ENCODE results near the gene LRRC41.
"Not testable (repeated sequence)": the region's sequence is repeated elsewhere in the genome, so short reads cannot be mapped to it uniquely, and the experiment has no call there.

The LRRC41 gene

GRCh38 chr1:46319960-46320914 lies 16.8 kb upstream of the LRRC41 start:
- DNase-seq: not testable (repeated sequence)

DNA sequence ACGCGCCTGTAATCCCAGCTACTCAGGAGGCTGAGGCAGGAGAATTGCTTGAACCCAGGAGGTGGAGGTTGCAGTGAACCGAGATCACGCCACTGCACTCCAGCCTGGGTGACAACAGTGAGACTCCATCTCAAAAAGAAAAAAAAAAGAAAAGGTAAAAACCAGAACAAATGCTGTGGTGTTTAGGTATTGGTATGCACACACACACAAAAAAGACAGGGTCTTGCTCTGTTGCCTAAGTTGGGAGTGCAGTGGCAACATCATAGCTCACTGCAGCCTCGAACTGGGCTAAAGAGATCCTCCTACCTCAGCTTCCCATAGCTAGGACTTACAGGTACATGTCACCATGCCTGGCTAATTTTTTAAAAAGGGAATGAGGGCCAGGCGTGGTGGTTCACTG lies 15.9 kb upstream of the LRRC41 start:
- DNase-seq: not testable (repeated sequence)

DNA sequence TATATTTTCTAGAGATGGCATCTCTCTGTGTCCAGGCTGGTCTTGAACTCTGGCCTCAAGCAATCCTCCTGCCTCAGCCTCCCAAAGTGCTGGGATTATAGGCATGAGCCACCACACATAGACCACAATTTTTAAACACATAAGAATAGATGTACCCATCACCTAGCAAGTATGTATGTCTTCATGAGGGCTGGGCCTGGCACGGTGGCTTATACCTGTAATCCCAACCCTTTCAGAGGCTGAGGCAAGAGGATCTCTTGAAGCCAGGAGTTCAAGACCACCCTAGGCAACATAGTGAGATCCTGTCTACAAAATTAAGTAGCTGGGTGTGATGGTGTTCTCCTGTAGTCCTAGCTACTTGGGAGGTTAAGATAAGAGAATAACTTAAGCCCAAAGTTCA lies 13.9 kb upstream of the LRRC41 start:
- no peak for DNase-seq

GRCh38 chr1:46315669-46316403 lies 12.4 kb upstream of the LRRC41 start:
- no peak for DNase-seq

DNA sequence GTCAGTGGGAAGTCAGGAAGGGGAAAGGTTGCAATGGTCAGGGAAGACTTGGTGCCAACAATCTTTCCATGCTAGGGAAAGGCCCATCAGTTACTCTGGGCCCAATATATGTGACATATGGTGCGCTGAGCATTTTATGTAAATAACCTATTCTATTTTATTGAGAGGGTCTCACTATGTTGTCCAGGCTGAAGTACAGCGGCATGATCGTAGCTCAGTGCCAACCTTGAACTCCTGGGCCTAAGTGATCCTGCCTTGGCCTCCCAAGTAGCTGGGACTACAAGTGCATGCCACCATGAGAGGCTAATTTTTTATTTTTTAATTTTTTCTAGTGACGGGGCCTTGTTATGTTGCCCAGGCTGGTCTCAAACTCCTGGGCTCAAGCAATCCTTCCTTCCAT lies 6.9 kb upstream of the LRRC41 start:
- DNase-seq: no peak

GRCh38 chr1:46309401-46310159 lies 6.2 kb upstream of the LRRC41 start:
- no peak for DNase-seq

GRCh38 chr1:46306159-46306530 lies 2.7 kb upstream of the LRRC41 start:
- DNase-seq: no peak

GRCh38 chr1:46303872-46304326 lies 483 bp upstream of the LRRC41 start:
- DNase-seq: no peak

DNA sequence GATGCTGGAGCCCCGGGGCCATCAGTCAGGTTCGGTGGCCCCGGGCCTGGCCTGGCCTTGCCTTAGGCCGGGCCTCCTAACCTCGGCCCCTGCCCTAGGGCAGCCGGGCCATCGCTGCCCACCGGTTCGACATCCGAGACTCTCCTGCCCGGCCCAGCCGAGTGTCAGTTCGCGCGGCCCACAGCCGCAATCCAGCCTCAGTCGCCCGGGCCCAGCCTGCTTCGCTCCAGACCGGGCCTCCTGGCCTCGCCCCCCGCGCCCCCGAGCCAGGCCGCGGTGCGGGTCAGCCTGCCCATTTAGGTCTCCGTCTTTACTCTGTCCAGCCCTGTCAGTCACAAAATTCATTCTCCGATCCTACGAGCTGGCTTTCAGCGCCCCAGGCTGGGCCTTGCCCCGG lies 777 bp downstream of the LRRC41 start:
- no peak for DNase-seq

DNA sequence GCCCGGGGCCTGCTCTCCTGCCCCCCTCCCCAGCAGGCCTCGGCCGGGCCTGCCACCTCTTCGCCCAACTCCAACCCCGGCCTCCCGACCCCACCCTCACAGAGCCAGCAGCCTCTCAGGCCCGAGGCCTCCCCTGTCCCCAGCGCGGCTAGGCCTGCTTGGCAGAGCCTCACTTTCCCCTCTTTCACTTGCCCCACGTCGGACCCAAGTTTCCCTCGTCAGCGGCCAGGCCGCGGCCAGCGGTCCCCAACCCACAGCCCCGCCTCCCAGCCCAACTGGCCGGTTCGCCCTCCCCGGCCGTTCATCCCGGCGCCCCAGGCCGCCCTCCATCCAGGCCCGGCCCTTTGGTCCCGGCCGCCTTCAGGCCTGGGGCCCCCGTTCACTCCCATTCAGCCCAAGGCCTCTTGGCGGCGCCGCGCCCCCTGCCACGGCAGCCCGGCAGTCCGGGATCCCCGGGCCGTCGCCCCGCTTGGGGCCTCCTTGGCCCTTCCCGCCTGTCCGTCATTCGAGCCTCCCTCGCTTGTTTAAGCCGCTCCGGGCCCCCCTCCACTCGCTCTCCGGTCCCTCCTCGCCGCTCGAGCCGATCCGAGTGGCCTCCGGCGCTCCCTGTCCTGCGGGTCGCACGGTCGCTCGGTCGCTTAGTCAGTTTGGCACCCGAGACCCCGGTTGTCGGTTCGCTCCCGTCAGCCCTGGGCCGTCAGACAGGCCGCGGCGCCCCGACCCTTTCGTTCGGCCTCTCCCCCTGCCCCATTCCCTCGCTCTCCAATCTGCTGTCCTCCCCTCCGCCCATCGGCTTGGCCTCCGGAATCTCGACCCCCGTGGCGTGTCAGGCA lies 1.4 kb downstream of the LRRC41 start:
- peak; percentile 37 for DNase-seq

DNA sequence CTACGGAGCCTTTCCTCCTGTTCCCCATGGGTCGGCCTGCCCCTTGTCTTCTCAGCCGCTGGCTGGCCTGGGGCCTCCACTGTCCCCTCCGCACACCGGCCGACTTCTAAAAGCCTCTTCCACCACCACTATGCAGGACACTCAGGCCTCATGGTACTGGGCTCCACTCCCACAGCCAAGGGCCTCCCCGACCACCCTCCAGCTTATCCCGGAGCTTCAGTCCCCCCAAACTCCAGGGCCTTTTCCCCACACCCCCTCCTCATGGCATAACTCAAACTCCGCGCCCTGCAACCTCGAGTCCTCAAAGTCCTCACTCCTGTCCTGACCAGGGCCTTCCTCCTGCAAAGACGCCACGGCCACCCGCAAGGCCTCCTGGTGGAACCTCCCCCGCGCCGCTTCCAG lies 2.0 kb downstream of the LRRC41 start:
- no peak for DNase-seq

DNA sequence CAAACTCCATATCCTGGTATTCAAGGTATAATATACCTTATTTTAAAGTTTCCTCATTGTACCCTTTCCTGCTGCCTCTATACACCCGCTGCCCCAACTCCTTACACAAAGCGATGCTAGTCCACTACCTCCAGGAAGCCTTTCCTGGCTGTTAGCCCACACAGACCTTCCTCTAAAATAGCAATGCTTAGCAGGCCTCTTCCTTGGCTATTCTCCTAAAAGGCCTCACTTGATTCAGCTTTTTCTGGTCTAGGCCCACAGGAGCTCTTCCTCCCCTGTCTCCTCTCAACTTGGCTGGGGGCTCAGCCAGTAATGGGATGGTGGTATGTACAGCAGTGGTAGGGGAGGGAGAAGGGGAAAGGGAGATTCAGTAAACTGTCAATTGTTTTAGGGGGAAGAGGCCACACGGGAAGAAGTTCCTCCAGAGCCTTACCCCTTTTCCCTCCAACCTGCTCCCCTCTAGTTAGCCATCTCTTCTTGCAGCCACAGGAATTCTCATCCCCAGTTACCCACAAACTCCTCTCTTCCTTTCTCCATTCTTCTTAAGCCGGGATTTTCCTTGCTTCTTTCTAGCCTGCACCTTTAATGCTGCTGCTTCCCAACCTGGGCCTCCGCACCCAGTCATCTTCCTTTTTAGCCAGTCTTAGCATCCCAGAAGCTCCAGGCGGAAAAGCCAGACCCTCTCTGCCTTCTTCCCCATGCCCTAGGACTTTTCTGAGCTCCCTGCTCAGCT lies 2.6 kb downstream of the LRRC41 start:
- DNase-seq: no peak

DNA sequence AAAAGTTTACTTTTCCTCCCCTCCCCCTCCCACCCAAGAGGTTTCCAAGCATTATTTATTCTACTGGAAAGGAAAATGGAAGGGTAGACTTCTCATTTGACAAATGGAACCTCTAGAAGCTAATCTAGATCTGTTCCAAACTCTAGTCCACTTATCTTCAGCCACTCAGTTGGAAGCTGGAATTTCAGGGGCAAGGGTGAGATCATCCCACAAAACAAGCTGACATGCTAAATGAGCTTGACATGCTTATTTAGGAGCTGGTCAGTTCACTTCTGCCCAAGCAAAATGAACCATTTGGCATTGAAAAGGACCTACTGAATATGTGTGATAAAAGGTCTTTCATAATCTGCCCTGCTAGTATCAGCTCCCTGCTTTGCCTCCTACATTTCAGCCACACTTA lies 5.0 kb downstream of the LRRC41 start:
- no peak for DNase-seq

- DNase-seq: no peak
These were observed 8.1 kb downstream of the LRRC41 start for GRCh38 chr1:46295306-46295705.

- no peak for DNase-seq
These were observed 13.4 kb downstream of the LRRC41 start for GRCh38 chr1:46289976-46290375.

DNA sequence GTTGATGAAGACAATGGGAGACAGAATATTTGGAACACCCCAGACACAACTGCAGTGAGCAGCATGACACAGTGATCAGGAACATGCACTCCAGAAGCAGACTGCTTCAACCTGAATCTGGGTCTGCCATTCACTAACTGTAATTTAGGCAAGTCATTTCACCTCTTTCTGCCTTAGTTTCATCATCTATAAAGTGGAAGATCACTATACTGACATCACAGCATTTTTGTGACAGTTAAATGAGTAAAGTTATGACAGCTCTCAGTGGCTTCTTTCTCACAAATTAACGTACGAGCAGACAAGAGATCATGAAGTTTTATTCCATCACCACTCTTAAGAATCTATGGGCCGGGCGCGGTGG lies 14.3 kb downstream of the LRRC41 start:
- no peak for DNase-seq

DNA sequence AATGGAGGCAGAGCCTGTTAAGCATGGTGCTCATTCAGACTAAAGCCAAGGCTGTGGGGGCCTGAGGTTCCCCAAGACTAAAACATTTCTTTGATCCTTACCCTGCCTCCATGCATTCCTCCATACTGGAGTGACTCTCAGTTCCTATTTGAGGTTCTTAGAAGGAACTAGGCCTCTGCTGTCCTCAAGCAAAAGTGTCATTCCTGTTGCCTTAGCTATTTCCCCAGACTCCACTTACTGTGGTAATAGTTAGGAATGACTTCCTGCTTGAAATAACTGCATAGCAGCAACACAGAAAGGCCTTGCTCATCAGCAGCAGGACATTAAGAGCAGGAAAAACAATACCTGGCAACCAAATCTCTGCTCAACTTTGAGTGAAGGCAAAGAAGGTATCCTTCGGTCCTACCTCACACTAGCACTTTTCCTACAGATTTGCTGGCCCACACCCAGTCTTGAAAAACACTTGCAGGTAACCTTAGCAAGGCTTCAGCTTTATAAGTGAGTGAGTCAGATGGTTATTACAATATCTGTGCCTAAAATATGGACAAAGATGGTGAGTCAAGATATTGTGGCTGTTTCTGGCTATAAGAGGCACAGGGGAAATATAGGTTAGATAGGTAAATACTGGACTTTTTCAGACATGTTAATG lies 14.8 kb downstream of the LRRC41 start:
- no peak for DNase-seq

GRCh38 chr1:46285730-46286477 lies 17.5 kb downstream of the LRRC41 start:
- peak; percentile 27 for DNase-seq

GRCh38 chr1:46284597-46285564 lies 18.5 kb downstream of the LRRC41 start:
- no peak for DNase-seq
